GF-D8 (cell line): ENCODE data around the gene BTBD2.

Experiments
- DNase-seq: peaks from one replicate; lab custom pipeline; 2025; lab: John Stamatoyannopoulos, UW

The BTBD2 gene

DNA sequence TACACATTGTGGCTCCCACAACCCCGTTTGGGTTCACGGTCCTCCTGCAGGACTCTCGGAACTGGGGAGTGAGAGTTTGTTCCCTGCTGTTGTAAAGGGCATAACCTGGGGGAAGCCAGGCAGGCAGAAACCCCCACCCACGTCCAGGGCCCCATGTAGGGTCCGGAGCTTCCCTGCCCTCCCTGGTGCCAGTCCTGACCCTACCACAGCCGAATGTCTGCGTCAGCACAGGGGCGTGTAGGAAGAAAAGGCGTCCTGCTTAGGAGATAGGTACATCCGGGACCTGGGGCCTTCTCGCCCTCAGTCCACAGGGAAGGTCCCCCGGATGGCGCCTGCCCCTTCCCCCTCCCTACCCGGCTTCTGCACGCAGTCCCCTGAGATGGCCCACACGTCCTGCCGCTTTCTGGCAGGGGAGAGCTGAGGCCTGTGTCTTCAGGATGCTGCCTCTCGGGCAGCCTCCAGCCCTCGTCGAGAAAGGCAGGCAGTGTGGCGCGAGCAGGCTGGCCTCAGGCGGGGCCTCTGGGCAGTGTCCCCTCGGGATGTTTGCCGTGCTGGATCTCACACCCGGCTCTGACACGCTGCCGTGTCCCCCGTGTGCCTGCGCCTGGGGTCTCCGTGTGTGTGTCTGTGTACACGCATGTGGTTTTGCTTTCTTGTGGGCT is 55.5 kb downstream of the BTBD2 start:
- no peak for DNase-seq

DNA sequence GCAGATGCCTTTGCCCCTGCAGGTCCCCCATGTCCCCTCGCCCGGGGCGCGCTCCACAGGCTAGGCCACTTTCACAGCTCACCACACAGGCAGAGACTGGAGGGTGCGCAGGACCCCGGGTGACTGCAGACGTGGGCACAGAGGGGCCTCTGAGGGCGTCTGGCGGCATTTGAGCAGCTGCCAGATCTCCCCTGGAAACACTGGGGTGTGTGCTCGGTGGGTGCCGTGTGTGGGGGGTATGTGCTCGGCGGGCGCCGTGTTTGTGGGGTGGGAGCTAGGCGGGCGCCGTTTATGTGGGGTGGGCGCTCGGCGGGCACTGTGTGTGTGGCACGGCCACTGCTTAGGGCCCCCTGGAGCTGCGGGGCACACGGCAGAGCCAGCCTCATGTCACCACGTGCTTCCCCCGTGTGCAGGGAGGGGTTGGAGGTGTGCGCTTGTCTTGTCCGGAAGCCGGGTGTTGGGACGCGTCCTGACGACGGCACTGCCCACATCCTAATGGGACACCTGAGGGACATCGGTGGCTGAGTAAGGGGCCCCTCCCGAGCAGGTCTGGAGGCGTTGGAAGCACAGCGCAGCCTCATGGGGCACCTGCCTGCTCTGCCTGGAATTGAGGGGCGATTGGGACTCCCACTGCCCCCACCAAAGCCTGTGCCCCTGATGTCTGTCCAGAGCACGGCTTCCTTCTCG is 57.8 kb downstream of the BTBD2 start:
- DNase-seq, result no peak

DNA sequence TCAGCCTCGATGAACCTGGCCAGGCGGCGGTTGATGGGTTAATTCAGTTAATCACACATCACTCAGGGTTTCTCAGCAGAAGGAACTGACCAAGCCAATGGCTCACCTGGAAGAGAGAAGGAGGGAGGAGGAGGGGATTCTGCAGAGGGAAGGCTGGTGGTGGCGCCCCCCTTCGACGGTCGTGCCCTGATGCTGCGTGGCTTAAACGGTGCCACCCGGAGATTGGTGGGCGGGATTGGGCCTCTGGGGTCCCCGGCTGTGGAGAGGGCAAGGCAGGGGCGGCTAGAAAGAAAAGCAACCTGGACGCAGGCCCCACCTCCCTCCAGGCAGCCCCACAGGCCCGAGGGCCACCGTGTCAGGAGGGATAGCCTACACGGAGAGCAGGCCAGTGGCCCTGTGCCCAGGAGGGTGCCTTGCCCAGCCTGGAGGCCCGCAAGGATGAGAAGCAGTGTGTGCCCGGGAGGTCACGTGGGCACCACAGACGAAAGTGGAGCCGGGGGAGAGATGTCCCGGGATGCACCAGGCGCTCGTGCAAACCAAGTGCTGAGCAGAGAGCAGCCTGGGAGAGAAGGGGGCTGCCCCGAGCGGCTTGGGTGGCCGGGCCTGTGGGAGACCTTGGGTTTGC is 58.5 kb downstream of the BTBD2 start:
- no peak for DNase-seq

DNA sequence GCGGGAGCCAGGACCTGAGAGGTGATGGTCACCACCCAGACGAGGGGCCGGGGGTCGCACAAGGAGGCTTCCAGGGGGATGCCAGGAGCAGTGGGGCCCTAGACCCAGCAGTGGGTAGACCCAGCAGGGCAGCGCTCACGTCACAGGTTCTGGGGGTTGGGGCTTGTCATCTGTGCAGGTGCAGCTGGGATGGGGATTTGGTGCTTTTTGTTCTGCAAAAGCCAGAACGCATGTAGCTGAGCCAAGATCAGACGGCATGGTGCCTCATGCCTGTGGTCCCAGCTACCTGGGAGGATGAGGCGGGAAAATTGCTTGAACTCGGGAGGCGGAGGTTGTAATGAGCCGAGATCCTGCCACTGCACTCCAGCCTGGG is 59.4 kb downstream of the BTBD2 start:
- no peak for DNase-seq

DNA sequence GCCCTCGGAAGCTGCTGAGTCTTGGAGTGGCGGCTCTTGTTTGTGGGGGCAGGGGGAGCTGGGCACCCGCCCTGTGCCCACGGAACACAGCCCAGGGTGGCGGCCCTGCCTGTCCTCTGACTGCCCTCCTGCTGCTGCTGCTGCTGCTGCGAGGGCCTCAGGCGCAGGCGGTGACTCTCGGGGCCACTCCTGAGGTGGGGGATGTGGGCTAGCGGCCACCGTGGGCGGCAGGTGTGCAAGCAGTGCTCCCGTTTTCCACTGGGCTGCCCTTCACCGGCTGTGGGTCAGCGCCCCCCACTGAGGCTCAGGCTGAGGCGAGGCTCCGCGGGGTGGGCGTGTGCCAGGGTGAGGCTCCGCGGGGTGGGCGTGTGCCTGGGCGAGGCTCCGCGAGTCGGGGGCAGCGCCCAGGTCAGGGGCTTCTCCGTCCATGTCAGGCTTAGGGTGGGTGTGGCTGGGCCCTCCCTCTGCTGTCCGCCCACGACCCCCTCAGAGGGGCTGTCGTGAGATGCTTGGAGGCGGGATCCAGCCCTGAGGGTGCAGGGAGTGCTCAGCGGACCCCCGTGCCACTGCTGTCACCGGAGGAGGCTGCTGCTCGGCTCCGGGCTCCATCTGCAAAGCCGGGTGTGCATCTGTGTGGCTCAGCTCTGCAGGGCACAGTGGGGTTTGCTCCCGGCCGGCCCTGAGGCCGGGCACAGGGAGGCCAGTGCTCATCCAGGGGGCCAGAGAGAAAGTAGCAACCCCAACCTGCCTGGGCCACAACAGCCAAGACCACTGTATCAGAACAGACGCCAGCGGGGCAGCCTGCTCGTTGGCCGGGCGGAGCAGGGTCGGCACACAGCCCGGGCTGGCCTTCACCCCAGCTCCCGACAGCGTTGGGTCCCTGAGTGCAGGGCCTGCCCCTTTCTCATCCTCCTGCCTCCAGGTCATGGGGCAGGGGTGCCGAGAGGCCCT is 60.1 kb downstream of the BTBD2 start:
- no peak for DNase-seq

DNA sequence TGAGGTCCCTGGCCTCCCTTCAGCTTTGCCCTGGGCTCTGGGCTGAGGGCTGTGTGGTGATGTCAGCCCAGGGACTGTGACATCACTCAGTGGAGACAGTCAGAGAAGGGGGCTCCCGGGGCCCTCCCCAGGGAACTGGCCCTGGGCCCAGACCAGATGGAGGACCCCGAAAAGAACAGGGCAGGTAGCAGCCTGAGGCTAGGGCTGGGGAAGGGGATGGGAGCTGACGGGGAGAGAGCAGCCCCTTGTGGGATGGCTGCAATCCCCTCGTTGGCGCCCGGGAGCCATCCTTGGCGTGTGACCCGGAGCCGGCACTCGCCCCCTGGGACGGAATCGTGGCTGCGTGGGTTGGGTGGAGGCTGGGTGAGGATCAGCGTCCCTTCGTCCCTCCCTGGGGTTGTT is 61.0 kb downstream of the BTBD2 start:
- no peak for DNase-seq

DNA sequence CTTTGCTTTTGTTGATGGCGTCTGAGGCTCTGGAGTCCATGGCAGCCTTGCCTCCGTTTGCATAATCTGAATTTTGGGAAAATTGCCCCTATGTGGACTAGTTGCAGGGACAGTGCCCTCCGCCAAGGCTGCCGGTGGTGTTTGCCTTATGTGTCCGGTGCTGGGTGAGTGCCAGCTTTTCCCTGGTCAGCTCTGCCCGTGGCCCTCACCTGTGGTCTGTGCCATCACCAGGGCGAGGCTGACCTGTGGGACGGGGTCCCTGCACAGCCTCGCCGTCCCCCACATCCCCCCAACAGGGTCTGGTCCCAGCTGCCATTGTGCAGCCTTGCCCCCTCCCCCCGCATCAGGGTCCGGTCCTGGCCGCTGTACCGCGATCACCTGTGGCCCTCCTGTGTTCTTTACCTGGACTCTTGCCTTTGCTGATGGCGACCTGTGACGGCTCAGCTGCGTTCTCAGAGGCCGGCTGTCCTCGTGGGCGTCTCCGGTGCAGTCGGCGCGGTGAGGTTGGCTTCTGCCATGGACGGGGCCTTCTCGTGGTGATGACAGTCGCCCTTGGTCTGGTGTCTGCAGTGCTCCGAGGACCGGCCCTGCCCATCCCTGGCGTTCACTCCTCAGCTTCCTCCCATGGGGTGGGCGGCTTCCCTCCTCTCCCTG is 61.9 kb downstream of the BTBD2 start:
- no peak for DNase-seq

DNA sequence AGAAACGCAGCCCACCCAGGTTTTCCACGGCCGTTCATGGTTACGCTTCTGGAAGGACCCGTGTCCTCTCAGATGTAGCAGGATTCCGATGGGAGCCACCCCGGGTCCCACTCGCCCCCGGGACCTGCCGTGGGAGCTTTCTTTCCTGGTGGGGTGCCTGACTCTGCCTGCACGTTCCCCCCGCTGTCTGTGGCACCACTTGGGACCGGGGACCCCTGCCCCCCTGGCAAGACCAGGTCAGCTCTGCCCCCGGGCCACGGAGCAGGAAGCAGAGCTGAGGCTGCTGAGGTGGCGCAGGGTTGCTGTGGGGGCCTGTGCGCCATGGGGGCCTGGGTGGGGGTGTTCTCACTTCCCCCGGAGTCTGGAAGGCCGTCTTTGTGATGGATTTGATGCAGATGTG is 62.5 kb downstream of the BTBD2 start:
- no peak for DNase-seq

DNA sequence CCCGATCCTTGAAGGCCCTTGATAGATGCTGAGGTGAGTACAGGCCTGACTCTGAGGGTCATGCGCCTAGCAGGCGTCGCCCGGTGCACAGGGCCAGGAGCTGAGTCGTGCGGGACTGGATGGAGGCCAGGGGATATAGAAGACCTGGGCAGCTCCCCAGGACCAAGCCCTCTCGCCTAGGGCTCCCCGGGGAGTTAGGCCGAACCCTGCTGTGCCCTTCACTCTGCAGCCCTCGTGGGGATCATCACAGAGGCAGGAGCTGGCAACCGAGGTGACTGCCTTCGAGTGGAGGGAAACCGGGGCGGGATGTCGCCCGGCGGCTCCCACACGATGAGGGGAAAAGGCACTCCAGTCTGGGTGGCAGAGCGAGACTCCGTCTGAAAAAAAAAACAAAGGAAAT is 62.9 kb downstream of the BTBD2 start:
- DNase-seq, result no peak

DNA sequence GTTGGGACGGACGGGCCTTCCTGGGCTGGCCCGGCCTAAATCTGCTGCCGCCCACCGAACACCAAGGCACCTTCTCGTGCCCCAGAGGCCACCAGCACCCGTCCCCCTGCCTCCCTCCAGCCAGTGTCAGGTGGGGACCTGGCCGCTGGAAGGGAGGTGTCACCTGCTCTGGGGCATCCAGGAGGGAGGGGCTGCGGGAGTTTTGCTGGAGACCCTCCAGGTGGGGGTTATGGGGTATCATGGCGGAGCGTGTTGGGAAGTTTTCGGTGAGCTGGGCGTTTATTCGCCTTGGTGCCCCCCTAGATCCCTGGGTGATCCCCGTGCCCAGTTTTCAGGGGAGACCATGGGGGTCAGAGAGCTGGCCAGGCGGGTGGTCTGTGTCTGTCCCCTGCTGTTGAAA is 64.9 kb downstream of the BTBD2 start:
- DNase-seq, result no peak

DNA sequence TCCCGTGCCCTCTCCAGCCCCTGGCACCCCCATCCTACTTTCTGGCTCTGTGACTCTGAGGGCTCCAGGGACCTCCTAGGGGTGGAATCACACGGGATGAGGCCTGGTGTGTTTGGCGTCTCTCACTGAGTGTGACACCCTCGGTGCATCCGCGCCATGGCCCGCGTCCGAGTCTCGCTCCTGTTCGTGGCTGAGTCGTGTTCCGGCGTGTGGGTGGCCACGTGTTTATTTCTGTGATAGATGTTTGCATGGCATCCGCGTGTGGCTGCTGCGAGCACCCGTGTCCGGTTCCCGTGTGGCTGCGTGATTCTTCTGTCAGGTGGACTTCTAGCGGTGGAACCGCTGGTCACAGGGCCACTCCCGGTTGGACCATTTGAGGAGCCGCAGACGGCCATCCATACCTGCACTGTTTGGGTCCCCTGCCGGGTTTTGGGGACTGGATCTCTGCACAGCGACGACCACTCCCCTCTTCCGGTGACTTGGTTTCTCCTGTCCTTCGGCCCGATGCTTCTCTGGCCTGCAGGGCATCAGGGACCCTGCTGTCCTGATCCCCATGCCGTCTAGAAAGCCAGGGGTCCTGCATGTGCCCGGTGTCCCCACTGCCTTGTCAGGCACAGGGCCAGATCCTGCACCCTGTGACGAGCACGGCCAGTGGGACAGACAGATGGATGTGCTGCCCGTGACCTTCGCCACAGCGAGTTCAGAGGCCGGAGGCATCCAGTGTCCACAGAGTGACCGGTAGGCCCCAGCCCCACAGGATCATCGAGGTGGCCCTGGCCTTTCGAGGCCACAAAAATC is 66.0 kb downstream of the BTBD2 start:
- DNase-seq, result no peak

DNA sequence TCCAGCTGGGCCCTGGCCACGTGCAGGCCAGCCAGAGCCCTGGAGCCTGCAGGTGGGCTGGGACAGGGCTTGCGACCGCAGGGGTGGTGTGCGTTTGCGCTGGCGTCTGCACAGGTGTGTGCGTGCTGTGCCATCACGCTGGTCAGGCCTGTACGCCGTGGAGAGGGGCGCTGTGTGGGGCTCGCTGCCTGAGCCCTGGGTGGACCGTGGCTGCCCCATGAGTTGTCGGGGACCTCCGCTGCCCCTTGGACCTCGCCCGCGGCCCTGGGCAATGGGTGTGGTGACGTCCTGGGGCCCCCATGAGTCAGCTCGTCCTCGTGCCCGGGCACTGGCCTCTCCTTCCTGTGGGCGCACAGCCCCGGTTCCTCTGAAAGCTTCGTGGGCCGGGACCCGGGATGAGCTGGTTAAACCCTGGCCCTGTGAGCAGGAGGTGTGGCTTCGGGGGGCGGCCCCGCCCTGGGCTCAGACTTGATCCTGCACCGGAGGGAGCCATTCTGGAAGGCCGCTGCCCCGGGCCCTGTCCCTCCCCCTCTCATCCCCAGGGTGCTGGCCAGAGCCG is 67.8 kb downstream of the BTBD2 start:
- DNase-seq, result no peak

DNA sequence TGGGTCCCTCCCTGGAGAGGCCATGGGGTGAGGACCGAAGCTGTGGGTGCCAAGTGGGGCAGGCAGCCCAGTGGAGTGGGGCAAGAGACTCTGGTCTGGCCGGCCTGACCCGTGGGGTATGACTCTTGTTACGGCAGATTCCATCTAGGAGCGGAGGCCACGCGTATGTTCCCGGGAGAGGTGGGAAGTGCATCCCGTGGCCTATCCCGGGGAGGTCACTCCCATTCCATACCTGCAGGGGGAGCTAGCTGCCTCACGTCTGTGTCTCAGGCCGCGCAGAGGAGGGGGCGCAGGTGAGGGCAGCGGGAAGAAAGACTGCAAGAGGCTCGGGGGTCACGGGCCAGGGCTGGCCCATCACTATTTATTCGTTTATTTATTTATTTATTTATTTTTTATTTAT is 69.6 kb downstream of the BTBD2 start:
- DNase-seq, result no peak

DNA sequence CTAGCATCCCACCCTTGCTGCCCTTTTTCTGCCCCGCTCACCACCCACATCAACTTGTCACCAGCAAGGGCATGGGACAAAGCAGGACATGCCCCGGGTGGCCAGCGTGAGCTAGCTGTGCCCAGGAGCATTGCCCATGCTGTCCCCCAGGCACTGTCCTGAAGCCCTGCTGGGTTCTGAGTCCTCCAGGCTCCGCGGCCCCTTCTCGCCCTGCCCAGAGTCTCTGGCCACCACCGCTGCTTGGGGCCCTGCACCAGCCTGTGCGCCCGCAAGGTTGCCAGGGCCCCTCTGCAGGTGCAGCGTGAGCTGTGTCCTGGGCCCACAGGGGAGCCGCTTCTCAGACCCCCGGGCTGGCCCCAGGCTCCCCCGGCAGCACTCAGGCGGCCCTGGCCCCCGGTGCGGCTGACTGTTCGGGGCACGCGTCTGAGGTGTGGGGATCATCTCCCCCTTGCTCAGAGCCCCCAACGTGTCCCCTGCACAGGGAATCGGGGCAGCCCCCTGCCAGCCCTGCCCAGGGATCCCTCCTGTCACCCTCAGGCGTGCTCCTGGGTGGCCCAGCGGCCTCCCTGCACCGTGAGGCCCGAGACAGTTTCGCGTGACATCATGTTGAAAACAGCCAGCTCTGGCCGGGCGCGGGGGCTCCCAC is 70.5 kb downstream of the BTBD2 start:
- no peak for DNase-seq

DNA sequence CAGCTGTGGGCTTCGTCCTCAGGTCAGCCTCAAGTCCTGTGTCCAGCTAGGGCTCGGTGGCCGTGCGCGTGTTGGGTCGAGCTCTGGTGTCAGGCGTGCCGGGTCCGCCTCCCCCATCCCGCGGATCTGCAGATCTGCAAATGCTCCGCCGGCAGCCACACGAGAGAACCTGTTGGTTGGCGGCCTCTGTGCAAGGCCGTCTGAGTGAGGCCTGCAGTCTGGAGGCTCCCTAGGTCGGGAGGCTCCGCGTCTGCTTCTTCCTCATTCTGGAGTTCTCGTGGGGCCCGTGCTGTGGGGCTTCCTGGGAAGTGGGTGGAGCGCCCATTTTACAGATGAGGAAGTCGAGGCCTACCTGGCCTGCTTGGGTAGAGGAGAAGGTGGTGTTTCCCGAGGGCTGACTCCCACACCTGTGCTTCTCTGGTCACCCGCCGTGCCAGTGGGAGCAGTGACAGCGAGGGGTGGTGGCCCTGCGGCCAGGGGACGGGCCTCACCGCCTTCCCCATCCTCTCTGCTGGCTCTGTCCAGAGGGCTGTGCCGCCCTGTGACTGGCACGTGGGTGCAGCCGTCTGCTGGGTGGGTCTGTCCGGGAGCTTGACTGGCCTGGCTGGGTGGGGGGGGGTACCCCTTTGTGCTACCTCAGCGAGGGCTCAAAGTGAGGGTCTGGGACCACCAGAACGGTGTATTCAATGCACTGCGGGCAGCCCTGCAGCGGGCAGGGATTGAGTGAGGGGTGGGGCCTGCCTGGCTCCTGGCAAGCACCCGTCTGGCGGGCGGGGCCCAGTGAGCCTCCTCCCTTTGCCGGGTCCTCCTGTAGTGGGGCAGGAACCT is 71.2 kb downstream of the BTBD2 start:
- DNase-seq, result no peak

DNA sequence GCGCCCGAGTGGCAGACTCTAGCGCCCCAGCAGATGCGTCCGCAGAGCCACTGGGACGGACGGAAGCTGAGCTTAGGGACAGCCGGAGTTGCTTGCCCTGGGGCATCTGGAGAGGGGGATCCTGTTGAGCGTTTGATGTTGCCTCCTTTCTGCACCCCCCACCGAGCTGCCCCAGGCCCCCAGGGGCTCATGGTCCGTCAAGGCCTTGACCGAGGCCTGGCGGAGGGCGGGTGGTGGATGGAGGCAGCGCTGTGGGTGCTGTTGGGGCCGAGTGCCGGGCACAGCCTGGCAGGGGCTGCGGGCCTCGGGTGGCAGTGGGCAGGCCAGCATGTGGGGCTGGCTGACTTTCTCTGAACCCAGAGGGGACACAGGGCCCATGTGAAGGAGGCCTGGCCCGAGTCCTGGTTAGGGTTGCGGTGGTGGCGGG is 71.8 kb downstream of the BTBD2 start:
- no peak for DNase-seq

DNA sequence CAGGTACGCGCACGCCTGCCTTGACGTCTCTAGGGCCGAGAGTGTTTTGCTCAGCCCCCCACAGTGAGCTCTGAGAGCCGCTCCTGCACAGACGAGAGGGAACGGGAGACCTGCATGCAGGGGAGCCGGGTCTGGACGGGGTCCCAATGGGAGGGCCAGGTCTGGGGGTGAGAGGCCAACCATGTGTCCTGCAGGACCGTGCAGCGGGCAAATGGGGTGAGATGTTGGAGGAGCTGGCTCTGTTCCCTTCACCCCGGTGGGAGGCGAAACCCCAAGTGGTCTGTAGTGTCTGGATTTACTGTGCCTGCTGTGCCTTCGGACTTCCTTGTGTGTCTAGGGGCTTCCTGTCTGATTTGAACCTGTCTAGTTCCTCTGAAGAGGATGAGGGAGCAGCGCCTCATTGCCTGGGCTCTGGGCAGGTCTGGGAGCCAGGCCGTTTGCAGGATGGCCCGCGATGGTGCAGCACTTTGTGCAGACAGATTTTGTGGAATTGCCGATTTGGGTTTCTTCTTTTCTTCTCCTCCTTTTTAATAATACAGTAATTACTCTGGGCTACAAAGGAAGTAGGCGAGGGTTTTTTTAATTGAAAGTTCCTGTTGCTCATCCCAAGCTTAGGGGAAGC is 72.5 kb downstream of the BTBD2 start:
- peak; percentile 10 for DNase-seq

DNA sequence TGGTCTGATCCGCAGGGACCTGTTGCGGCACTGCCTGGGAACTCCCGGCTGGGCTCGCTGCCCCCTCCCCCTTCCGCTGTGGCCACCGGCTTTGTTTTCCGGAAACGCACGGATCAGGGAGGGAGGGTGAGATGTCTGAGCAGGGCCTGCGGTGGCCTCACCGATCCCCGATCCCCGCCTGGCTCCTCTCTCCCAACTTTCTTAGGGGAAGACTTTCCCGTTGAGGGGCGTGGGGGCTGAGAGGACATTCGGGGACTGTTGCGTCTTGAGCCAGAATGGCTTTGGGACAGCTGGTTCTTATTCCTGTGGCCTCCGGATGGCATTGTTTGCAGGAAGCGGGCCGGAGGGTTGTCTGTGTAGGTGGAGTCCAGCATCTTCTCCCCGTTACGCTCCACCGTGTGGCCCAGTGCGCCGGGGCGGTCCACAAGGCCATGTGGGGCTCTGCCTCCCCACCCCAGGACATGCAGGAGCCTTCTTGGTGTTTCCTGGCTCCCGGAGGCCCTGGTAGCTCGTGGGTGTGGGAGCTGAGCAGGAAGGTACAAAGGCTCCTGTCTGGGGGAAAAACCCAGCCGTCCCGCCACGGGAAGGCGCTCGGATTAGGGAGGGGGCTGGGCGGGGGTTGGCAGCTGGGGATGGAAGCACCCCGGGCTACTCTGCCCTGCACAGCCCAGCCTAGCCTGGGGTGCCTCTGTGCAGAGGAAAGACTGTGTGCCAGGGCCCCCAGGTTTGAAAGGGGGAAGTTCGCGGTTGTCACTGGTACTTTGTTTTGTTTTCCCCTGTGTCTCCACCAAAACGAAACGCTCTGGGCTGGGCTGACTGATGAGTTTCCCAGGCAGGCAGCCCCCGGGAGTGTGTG is 73.2 kb downstream of the BTBD2 start:
- DNase-seq, result peak; percentile 53
